Posterior cingulate gyrus (tissue), 11 donors: ENCODE results near the gene ZDHHC12.

Experiments
- DNase-seq, 10 donors: peaks; one replicate each; pipeline versions ENCODE4 v3.0.0 to v3.0.0-alpha.2; 2020 to 2021; ENCODE audit warnings: mixed read lengths in 3 of 10
- intact Hi-C: fragments of 100-400 bp; cut with DNase I; formaldehyde crosslinking; loops from one replicate; pipeline ENCODE4 v1.15.1; 2023

ZDHHC12 gene

DNA sequence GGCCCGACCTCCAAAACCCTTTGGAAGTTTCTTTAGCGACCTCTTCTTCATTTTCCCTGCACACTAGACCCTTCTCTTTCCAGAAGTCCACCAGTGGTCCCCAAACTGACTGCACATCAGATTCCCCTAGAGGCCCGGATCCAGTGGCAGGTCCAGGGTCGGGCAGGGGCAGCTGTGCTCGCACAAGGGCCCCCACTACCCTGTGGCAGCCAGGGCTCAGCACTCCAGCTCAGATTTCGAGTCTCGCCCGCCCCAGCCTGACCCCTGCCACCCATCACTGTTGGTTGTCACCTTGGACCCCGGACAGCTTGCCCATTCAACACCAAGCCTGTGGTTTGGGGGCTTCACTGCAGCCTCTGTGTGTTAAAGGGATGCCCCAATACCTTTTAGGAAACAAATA, 7.8 kb upstream of the ZDHHC12 start:
- no peak for DNase-seq
- intact Hi-C loops, result no loop called here

DNA sequence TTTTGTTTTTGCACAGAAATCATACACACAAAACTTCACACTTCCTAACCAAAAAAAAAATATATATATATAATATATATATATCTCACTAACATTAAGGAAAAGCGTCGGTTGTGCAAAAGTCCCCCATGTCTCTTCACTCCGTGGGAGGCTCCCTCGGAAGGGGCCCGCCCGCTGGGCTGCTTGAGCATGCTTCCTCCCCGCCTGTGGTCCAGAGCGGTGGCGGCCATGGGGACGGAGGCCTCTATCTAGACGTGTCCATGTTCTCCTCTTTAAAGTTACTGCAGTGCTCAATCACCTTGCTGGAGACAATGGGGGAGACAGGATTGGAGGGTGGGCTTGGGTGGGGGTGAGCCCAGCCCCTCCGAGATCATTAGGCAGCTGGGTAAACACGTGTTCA, 7.2 kb upstream of the ZDHHC12 start:
- DNase-seq, result no peak
- intact Hi-C loops, result no loop called here

- DNase-seq, result no peak
- intact Hi-C loops, result loop anchor here (10.0 kb wide), 1 partner anchor 55 kb away; the partner anchor contains the start of gene TBC1D13
These were observed 6.0 kb upstream of the ZDHHC12 start for GRCh38 chr9:128729766-128730517.

DNA sequence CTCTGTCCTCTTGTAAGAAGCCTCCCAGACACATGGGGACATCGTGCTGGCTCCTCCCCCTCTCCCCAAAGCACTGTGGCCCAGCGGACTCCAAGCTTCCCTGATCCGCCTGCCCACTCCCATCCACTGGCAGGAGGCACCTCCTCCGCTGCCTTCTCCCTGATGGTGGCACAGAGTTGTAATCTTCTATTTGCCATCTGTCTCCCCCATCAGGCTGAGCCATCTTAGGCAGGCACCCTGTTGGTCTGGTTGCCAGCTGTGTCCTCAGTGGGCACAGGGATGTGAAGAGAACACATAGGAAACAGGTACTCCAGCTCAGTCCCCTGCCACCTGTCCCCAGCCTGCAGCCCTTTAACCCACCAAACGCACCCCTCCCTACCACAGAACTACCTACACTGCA, 5.4 kb upstream of the ZDHHC12 start:
- DNase-seq, result no peak
- intact Hi-C loops, result loop anchor here (10.0 kb wide), 1 partner anchor 55 kb away; the partner anchor contains the start of gene TBC1D13

- intact Hi-C loops, result loop anchor here (10.0 kb wide), 1 partner anchor 57 kb away; the partner anchor contains the start of gene TBC1D13
- no peak for DNase-seq
These were observed 4.4 kb upstream of the ZDHHC12 start for GRCh38 chr9:128728298-128728697.

DNA sequence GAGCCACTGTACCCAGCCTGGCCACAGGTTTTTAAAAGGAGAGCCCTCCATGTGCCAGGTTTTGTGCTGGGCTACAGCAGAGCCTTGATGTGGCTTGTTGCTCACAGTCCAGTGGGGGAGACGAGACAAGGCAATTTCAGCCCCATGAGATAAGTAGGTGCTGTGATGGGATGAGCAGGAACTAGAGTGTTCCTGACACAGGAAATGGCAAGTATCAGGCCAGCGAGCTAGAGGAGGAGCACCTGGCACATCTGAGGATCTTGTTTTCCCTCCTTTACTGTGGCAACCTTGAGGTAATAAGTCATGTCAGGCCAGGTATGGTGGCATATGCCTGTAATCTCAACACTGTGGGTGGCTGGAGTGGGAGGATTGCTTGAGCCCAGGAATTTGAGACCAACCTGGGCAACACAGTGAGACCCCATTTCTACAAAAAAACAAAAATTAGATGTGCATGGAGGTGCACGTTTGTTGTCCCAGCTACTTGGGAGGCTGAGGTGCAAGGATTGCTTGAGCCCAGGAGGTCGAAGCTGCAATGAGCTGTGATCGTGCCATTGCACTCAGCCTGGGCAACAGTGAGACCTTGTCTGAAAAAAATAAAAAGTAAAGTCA, 3.8 kb upstream of the ZDHHC12 start:
- DNase-seq, result no peak
- intact Hi-C loops, result loop anchor here (10.0 kb wide), 1 partner anchor 57 kb away; the partner anchor contains the start of gene TBC1D13

- intact Hi-C loops, result loop anchor here (10.0 kb wide), 1 partner anchor 60 kb away; the partner anchor contains the start of gene TBC1D13
- peak in 9 of 10 donors; percentile 45 to 96 (median 76) for DNase-seq
These were observed 851 bp upstream of the ZDHHC12 start for GRCh38 chr9:128724744-128725211.

DNA sequence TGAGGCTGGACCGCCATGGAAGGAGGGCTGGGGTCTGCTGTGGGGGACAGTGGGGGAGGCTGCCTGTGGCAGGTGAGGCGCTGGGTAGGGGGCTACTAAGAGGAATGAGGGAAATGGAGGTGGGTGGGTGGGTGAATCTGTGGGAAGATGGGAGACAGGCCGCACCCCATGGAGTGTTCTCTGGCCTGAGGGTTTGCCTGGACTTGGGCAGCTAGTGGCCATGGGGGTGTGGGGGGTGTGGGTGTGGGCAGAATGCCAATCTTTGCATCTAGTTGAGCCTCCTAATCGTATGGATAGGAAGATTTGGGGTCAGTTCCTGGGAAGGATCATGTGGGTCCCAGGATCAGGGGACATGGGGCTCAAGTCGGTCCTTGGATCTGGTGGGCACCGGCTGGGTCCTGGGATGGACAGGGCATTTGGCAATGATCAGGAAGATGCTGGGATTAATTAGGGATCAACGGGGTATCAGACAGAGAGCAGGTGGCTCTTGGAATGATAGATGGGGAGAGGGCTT, 518 bp downstream of the ZDHHC12 start:
- DNase-seq, result no peak
- intact Hi-C loops, result loop anchor here (10.0 kb wide), 1 partner anchor 61 kb away; the partner anchor contains the start of gene TBC1D13

GRCh38 chr9:128722380-128723351, 1.3 kb downstream of the ZDHHC12 start:
- intact Hi-C loops, result loop anchor here (10.0 kb wide), 1 partner anchor 62 kb away; the partner anchor contains the start of gene TBC1D13

GRCh38 chr9:128721487-128722010, 2.4 kb downstream of the ZDHHC12 start:
- DNase-seq, result no peak
- intact Hi-C loops, result loop anchor here (10.0 kb wide), 1 partner anchor 63 kb away; the partner anchor contains the start of gene TBC1D13

More at GRCh38 chr9:128722380-128723351, 1.3 kb downstream of the ZDHHC12 start:
- no peak for DNase-seq

GRCh38 chr9:128720841-128721486, 3.0 kb downstream of the ZDHHC12 start:
- intact Hi-C loops, result loop anchor here (10.0 kb wide), 1 partner anchor 64 kb away; the partner anchor contains the start of gene TBC1D13
- no peak for DNase-seq

GRCh38 chr9:128719919-128720605, 3.9 kb downstream of the ZDHHC12 start:
- intact Hi-C loops, result loop anchor here (10.0 kb wide), 1 partner anchor 65 kb away; the partner anchor contains the start of gene TBC1D13
- no peak for DNase-seq

GRCh38 chr9:128718475-128718874, 5.5 kb downstream of the ZDHHC12 start:
- peak in 2 of 10 donors; percentile 39 to 69 for DNase-seq

GRCh38 chr9:128718047-128718446, 5.9 kb downstream of the ZDHHC12 start:
- intact Hi-C loops, result no loop called here
- peak in 2 of 10 donors; percentile 5 to 71 for DNase-seq

More at GRCh38 chr9:128718475-128718874, 5.5 kb downstream of the ZDHHC12 start:
- intact Hi-C loops, result no loop called here

DNA sequence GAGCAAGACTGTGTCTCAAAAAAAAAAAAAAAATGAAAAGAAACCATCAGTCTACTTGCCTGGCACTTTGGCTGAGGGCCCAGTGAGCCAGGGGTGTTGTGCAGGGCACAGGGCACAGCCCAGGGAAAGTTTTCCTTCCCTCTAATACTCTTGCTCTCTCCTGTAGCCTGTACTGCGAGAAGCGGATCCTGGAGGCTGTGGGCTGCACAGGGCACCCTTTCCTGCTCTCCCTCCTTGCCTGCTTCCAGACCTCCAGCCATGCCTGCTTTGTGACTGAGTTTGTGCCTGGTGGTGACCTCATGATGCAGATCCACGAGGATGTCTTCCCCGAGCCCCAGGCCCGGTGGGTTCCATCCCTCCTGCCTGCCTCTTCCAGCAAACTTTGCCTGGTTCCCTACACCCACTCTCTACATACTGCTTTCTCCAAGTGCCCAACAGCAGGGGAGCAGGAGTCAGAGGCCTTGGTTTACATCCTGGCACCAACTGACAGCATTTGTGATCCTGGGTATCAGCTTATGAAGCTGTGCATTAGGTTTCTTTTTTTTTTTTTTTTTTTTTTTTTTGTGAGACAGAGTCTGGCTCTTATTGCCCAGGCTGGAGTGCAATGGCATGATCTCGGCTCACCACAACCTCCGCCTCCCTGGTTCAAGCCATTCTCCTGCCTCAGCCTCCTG, 7.2 kb downstream of the ZDHHC12 start:
- peak in 2 of 10 donors; percentile 26 to 49 for DNase-seq
- intact Hi-C loops, result no loop called here

- DNase-seq, result peak in 2 of 10 donors; percentile 36 to 38
- intact Hi-C loops, result no loop called here
These were observed 8.5 kb downstream of the ZDHHC12 start for GRCh38 chr9:128715436-128715750.

- DNase-seq, result peak in 2 of 10 donors; percentile 40 to 46
- intact Hi-C loops, result no loop called here
These were observed 9.1 kb downstream of the ZDHHC12 start for GRCh38 chr9:128714586-128715435.
